Measurements from ENCODE around the gene CNOT2. TPM values are rescaled to one million over a fixed set of nuclear protein-coding genes. Genes with fewer than 3 reads are reported as not detected.

CNOT2 gene
- total RNA-seq, 1 donor from 2014 or later: 36.9 TPM

GRCh38 chr12:70398862-70399261 lies 155.6 kb downstream of the CNOT2 start:
- DNase-seq (no peak), ATAC-seq (no peak)
- intact Hi-C loops (cut with micrococcal nuclease): no loop called here

GRCh38 chr12:70399311-70399710 lies 156.1 kb downstream of the CNOT2 start:
- intact Hi-C loops (cut with micrococcal nuclease): no loop called here

GRCh38 chr12:70400124-70400523 lies 156.9 kb downstream of the CNOT2 start:
- ATAC-seq: no peak
- intact Hi-C loops (cut with micrococcal nuclease): no loop called here

More at GRCh38 chr12:70399311-70399710, 156.1 kb downstream of the CNOT2 start:
- DNase-seq (no peak), ATAC-seq (no peak)

GRCh38 chr12:70402597-70402996 lies 159.4 kb downstream of the CNOT2 start:
- no peak for DNase-seq
- no peak for ATAC-seq

More at GRCh38 chr12:70400124-70400523, 156.9 kb downstream of the CNOT2 start:
- no peak for DNase-seq

GRCh38 chr12:70403826-70404225 lies 160.6 kb downstream of the CNOT2 start:
- no peak for ATAC-seq
- intact Hi-C loops (cut with micrococcal nuclease): no loop called here
- no peak for DNase-seq

More at GRCh38 chr12:70402597-70402996, 159.4 kb downstream of the CNOT2 start:
- intact Hi-C loops (cut with micrococcal nuclease): no loop called here

Other genes with a start within 250 kb of the CNOT2 start
- gene KCNMB4, start 122.9 kb downstream of the CNOT2 start, total RNA-seq: 1.9 TPM

Data from left ventricle myocardium superior (tissue), 1 donor.